ENCODE data around the gene NKTR.
A peak's percentile ranks its signal among the peaks of the same experiment; 100 is the strongest.

NKTR gene

DNA sequence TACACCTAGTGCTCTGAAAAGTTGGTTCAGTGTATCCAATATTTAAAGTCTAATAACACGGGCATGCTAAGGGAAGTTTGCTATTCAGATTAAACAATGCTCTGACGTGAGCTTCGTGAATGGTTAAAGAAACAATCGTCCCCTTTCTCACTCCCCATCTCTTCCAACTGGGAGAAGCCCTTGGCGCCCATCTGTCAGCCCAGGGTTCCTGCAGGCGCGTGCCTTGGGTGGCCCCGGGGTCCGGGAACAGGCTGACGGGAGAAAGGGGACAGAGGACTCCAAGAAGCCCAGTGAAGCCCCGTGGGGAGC, 19.1 kb upstream of the NKTR start:
- peak overlapping the region; percentile 88 for H3K4me3 ChIP-seq (replicated peaks; ENCODE audit: insufficient read depth, low read length)
- DNase-seq (ENCODE audit: low read depth in 1 of 2, low spot score in 1 of 2) = no peak
- H3K27me3 ChIP-seq (ENCODE audit: insufficient read depth, poor library complexity, severe bottlenecking) = no peaks in the 10 kb centered on the region
- H3K27ac ChIP-seq (replicated peaks) = peak overlapping the region; percentile 85
- TF ChIP-seq SPI1 (IDR thresholded peaks at IDR 0.05; ENCODE audit: borderline replicate concordance, low read depth) (no peak), POLR2AphosphoS5 (IDR thresholded peaks at IDR 0.05; ENCODE audit: low read depth) (no peak), GABPA (IDR thresholded peaks at IDR 0.05; ENCODE audit: low read depth) (no peak)
- TF ChIP-seq, protein P1, sequence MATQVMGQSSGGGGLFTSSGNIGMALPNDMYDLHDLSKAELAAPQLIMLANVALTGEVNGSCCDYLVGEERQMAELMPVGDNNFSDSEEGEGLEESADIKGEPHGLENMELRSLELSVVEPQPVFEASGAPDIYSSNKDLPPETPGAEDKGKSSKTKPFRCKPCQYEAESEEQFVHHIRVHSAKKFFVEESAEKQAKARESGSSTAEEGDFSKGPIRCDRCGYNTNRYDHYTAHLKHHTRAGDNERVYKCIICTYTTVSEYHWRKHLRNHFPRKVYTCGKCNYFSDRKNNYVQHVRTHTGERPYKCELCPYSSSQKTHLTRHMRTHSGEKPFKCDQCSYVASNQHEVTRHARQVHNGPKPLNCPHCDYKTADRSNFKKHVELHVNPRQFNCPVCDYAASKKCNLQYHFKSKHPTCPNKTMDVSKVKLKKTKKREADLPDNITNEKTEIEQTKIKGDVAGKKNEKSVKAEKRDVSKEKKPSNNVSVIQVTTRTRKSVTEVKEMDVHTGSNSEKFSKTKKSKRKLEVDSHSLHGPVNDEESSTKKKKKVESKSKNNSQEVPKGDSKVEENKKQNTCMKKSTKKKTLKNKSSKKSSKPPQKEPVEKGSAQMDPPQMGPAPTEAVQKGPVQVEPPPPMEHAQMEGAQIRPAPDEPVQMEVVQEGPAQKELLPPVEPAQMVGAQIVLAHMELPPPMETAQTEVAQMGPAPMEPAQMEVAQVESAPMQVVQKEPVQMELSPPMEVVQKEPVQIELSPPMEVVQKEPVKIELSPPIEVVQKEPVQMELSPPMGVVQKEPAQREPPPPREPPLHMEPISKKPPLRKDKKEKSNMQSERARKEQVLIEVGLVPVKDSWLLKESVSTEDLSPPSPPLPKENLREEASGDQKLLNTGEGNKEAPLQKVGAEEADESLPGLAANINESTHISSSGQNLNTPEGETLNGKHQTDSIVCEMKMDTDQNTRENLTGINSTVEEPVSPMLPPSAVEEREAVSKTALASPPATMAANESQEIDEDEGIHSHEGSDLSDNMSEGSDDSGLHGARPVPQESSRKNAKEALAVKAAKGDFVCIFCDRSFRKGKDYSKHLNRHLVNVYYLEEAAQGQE (IDR thresholded peaks at IDR 0.05; ENCODE audit: insufficient replicate concordance, low read depth) = no peak

DNA sequence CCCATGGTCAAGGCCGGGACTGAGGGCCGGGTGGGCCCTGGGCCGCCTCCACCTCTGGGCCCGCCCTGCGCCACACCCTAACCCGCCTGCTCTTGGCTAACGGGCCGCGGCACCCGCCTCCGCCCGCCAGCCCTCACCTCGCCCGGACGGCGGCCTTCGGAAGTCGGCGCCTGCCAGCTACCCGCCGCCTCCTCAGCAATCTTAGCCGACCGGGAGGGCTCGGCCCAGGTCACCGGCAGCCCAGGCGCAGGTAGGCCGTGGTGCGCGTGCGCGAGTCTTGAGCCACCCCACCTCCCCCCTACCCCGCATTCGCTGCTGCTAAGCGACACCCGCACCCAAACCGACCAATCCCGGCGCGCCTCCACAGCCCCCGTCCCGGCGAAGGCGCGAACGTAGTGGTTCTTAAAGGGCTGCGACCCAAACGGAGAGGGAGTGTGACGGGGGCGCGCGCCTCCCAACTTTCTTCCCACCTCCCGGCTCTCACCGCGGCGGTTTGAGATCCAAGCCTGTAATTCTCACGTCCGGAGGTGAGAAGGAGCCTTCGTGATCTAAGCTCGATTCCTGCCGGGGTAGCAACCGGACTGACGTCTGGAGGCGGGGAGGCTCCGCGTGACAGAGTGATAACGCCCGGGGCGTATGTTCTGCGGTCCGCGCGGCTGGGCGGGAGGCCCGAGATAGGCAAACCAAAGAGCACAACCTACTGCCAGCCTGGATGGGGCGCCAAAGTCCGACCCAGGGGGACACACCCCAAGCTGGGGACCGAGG, 18.6 kb upstream of the NKTR start, which contains the start of gene SEC22C:
TSS of gene SEC22C (minus strand) at position 259 of the 765 bp plus-strand sequence. CDS start 12,921 bp downstream, outside the sequence.
- H3K27ac ChIP-seq (replicated peaks) = peak within 1 kb of the TSS; percentile 85
- H3K4me3 ChIP-seq (replicated peaks; ENCODE audit: insufficient read depth, low read length) = peak within 1 kb of the TSS; percentile 88
- DNase-seq (ENCODE audit: low read depth in 1 of 2, low spot score in 1 of 2) = peak; percentile 80 to 94
- H3K27me3 ChIP-seq (ENCODE audit: insufficient read depth, poor library complexity, severe bottlenecking) = no peaks in the 10 kb centered on the region
- TF ChIP-seq, protein P1 (IDR thresholded peaks at IDR 0.05; ENCODE audit: insufficient replicate concordance, low read depth) = no peak
- TF ChIP-seq POLR2AphosphoS5 (IDR thresholded peaks at IDR 0.05; ENCODE audit: low read depth) (peak; percentile 43; the same call in 1 of the 2 replicates), SPI1 (IDR thresholded peaks at IDR 0.05; ENCODE audit: borderline replicate concordance, low read depth) (no peak), GABPA (IDR thresholded peaks at IDR 0.05; ENCODE audit: low read depth) (no peak)
- TF ChIP-seq, protein P2, sequence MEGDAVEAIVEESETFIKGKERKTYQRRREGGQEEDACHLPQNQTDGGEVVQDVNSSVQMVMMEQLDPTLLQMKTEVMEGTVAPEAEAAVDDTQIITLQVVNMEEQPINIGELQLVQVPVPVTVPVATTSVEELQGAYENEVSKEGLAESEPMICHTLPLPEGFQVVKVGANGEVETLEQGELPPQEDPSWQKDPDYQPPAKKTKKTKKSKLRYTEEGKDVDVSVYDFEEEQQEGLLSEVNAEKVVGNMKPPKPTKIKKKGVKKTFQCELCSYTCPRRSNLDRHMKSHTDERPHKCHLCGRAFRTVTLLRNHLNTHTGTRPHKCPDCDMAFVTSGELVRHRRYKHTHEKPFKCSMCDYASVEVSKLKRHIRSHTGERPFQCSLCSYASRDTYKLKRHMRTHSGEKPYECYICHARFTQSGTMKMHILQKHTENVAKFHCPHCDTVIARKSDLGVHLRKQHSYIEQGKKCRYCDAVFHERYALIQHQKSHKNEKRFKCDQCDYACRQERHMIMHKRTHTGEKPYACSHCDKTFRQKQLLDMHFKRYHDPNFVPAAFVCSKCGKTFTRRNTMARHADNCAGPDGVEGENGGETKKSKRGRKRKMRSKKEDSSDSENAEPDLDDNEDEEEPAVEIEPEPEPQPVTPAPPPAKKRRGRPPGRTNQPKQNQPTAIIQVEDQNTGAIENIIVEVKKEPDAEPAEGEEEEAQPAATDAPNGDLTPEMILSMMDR (IDR thresholded peaks at IDR 0.05; ENCODE audit: insufficient read depth, low read length) = no peak

DNA sequence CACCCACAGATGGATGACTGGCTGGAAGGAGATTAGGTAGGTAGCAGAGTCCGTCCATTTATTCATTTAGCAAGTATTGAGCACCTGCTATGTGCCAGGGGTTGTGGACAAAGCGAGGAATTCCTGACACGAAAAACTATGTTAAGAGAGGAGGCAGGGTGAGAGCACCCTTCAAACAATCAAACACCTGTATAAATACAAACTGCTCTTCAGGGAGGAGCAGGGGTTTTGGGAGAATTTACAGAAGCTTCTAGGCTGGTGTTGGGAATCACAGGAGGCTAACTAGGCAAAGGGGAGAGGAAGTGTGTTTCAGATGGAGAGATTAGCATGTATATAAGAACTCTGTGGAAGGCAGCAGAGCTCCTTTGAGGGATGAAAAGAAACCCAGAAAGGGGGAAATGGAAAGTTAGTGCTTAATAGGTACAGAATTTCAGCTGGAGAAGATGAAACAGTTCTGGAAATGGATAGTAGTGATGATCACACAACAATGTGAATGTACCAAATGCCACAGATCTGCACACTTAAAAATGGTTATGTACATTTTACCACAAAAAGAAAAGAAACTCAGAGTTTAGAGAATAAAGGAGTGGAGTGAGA, 17.9 kb upstream of the NKTR start:
- no peak for DNase-seq (ENCODE audit: low read depth in 1 of 2, low spot score in 1 of 2)
- H3K27ac ChIP-seq (replicated peaks) = peak overlapping the region; percentile 85; the same call in 1 of the 2 replicates
- TF ChIP-seq SPI1 (IDR thresholded peaks at IDR 0.05; ENCODE audit: borderline replicate concordance, low read depth) (0 out of 2 replicates have a peak, but pooled peaks have one; percentile 9), POLR2AphosphoS5 (IDR thresholded peaks at IDR 0.05; ENCODE audit: low read depth) (no peak)
- peak overlapping the region; percentile 88 for H3K4me3 ChIP-seq (replicated peaks; ENCODE audit: insufficient read depth, low read length)
- no peaks in the 10 kb centered on the region for H3K27me3 ChIP-seq (ENCODE audit: insufficient read depth, poor library complexity, severe bottlenecking)

DNA sequence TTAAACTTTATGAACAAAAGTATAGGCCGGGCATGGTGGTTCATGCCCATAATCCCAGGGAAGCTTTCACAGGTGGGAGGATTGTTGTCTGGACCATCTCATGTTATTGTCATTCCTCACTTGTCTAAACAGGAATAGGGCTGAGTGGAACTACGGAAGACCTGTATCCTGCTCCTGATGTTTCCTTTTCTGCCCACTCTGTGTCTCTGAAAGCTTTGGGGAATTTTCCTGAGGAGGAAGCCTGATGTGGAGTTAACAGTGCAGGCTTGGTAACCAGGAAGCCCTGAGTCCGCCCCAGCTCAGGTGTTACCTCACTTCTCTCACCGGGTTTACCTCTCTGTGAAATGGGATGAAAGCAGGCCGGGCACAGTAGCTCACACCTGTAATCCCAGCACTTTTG, 11.9 kb upstream of the NKTR start:
- TF ChIP-seq POLR2AphosphoS5 (IDR thresholded peaks at IDR 0.05; ENCODE audit: low read depth) (no peak), SPI1 (IDR thresholded peaks at IDR 0.05; ENCODE audit: borderline replicate concordance, low read depth) (no peak), GABPA (IDR thresholded peaks at IDR 0.05; ENCODE audit: low read depth) (no peak)
- DNase-seq (ENCODE audit: low read depth in 1 of 2, low spot score in 1 of 2) = no peak
- H3K4me3 ChIP-seq (replicated peaks; ENCODE audit: insufficient read depth, low read length) = no peak overlapping the region
- H3K27ac ChIP-seq (replicated peaks) = no peak overlapping the region
- no peaks in the 10 kb centered on the region for H3K27me3 ChIP-seq (ENCODE audit: insufficient read depth, poor library complexity, severe bottlenecking)

DNA sequence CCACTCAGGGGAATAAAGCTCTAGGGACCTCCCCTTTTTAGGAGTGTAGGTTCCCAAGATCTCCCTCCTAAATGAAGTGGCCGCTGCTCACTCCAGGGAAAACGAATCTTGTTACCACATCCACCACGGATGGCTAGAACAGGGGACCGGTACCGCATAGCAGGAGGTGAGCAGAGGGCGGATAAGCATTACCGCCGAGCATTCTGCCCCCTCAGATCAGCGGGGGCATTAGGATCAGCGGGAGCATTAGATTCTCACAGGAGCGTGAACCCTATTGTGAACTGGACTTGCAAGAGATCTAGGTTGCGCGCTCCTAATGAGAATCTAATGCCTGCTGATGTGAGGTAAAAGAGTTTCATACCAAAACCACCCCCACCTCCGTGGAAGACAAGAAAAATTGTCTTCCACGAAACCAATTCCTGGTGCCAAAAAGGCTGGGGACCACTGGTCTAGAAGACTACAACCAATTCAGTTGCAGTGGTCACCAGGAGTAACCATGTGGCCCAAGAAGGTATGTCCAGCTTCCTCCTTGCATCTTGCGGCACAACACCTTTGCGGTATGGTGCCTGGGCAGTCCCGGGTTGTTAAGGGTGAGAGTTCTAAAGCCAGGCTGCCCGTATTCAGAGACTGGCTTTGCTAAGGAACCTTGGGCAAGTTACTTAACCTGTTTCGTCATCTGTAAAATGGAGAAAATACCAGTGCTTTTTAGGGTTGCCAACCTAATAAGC, 10.9 kb upstream of the NKTR start:
- H3K27ac ChIP-seq (replicated peaks) = peak overlapping the region; percentile 65
- TF ChIP-seq POLR2AphosphoS5 (IDR thresholded peaks at IDR 0.05; ENCODE audit: low read depth) = no peak
- TF ChIP-seq, protein P1 (IDR thresholded peaks at IDR 0.05; ENCODE audit: insufficient replicate concordance, low read depth) = no peak
- TF ChIP-seq, protein P2 (IDR thresholded peaks at IDR 0.05; ENCODE audit: insufficient read depth, low read length) = no peak
- TF ChIP-seq GABPA (IDR thresholded peaks at IDR 0.05; ENCODE audit: low read depth) = no peak
- TF ChIP-seq SPI1 (IDR thresholded peaks at IDR 0.05; ENCODE audit: borderline replicate concordance, low read depth) = no peak
- H3K4me3 ChIP-seq (replicated peaks; ENCODE audit: insufficient read depth, low read length) = no peak overlapping the region
- peak in 1 of 2 experiments; percentile 34 for DNase-seq (ENCODE audit: low read depth in 1 of 2, low spot score in 1 of 2)
- no peaks in the 10 kb centered on the region for H3K27me3 ChIP-seq (ENCODE audit: insufficient read depth, poor library complexity, severe bottlenecking)
